ENCODE data around the gene HAO1.
"Not testable (repeated sequence)": the region's sequence is repeated elsewhere in the genome, so short reads cannot be mapped to it uniquely, and the experiment has no call there.

HAO1 gene

DNA sequence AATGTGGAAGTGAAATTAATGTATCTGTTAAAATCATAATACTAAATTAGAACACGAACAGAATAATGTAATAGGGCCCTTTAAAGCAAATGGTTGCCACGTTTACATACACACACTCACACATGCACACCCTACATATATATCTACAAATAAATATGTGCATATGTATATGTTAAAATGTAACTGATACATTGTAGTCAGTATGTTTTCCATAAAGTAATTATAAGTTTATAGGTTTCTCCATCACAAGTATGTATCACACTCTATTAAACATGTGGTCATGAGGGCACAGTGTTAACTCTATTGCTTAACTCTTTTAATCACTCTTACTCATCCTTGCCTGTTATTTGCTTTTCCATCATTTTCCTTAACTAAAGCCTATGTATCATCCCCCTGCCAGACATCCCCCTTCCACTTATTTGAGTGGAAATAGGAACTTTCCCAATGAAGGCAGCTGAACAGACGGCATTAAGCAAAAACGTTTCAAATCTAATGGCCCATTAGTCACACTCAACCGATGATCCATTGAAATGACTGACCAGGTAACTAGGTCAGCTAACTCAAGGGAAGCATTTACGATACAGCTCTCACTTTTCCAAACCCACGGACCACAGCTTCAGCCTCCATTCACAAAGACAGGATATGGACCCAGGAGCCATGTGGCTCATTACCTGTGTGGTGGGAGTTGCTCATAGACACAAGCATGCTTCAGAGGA, 89.3 kb downstream of the HAO1 start:
- no peak for DNase-seq

DNA sequence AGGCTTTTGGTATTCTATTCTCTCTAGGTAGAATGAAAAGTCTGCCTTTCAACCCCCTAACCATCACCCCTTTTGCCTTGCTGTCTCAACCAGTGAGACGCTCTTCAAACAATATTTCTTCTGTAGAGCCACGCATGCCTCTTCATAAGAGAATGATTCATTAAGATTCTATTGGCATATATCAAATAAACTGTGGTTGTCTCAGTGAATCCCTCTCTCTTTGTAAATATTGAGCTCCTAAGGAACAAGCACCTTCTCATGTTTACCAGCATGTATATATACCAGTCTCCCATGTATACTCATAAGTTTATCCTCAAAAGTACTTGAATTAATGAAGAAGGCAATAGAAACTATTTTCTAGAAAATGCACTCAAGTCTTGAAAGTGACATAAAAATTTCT, 90.6 kb downstream of the HAO1 start:
- DNase-seq = no peak

DNA sequence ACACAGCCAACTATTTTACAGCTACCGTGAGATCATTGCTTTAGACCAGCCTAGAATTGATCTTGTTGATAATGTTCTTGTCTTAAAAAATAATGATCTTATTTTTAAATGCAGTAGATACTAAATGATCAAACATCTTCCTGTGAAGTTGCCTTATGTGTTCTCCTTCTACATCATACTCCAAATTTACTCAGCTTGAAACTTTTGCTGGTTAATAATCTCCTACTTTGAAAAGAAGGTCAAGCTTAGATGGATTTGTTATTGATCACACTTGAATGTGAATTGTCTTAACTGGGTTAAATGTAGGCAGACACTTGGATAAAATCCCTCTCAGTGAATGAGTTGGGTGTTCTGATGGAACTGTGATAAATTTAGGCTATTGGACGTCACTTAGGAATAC, 91.9 kb downstream of the HAO1 start:
- DNase-seq = no peak

DNA sequence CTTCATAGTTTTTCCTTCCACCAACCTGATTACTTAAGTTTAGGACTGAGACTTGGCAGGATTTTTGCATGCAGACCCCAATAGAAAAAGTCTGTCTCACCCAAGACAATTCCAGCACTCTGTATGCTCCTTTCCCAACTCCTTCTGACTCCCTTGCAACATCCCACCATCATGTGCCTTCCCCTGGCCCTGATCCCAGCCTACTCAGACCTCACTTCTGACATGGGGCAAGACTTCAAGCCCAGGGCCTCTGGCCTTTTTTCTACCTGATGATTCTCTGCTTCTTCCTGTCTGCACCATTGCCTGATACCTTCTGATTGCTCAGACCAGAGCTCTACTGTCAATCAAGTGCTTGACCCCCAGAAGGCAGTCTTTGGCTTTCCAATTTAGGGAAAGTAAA, 96.6 kb downstream of the HAO1 start:
- DNase-seq = no peak

DNA sequence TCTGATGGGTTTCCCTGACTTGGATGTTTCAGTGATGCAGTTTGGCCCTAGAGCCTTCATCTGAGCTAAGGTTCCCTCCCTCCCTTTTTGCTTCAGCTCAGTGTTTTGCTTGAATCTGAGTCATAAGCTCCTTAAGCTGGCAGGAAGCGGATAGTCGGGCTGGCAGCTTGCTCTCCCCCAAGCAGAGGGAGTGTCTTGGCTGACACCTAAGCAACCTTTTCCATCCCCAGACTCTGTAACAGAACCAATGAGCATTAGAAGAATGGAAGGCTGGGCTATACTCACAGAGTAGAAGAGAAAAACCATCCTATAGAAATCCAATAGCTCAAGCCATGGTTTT, 98.3 kb downstream of the HAO1 start:
- DNase-seq = no peak

DNA sequence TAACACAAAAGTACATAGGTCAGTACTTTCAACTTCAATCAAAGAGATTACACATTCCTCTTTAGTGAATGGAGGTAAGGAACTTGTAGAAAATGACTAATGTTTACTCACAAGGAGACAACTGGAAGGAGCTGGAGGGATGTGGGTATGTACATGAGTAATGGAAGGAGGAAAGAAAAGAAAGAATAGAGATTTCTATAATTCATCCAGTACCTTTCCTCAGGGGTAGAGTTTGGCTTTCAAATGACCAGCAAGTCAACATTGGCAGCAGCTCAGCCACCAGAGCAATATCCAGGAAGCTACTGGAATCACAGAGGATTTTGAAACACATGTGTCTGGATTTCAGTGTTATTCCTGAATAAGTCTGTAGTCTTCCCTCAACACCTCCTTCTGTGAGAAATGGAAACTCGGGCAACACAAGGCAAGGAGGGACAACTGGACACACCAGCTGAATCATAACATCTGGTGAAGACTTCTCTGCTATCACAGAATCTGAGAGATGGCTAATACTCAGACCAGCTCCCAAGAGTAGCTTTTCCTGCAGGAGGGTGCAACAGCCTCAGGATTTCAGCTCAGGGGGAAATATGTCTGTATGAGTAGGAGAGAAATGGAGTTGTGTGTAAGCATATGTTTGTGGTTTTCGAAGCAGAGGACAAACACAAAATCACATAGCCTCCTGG, 98.8 kb downstream of the HAO1 start:
- DNase-seq = no peak

DNA sequence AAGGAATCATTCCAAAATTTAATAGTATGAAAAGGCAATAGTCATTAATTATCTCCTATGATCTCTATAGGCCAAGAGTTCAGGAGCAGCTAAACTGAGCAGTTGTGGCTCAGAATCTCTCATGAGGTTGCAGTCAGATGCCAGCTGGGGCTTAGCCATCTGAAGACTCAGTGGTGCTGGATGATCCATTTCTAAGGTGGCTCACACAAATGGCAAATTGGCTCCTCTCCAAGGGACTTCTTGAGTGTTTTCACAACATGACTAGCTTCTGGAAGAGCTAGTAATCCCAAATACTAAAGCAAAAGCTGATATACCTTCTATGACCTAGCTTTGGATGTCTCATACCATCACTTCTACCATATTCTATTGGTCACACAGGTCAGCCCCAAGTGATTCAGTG, 104.2 kb downstream of the HAO1 start:
- DNase-seq = no peak

DNA sequence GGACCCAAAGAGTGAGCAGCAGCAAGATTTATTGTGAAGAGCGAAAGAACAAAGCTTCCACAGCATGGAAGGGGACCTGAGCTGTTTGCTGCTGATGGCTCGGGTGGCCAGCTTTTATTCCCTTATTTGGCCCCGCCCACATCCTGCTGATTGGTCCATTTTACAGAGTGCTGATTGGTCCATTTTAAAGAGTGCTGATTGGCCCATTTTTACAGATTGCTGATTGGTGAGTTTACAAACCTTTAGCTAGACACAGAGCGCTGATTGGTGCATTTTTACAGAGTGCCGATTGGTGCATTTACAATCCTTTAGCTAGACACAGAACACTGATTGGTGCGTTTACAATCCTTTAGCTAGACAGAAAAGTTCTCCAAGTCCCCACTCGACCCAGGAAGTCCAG, 105.8 kb downstream of the HAO1 start:
- DNase-seq = not testable (repeated sequence)
